Vagina (tissue), 2 donors: Measurements from ENCODE around the gene SERINC3.

ENCODE experiments used
- CTCF ChIP-seq, 3 experiments: fragments of 450-650 bp in 2 of 3; fragments of 200-600 bp in 1 of 3; sonication (generic) in 1 of 3; IDR thresholded peaks; one replicate each; pipeline ENCODE4 v1.5.1; 2017 to 2019; ENCODE audit warnings: antibody characterized with exemption in 3 of 3, mild to moderate bottlenecking in 2 of 3, moderate library complexity in 2 of 3
- POLR2A ChIP-seq, 2 donors: fragments of 450-650 bp; IDR thresholded peaks; one replicate each; pipeline ENCODE4 v1.6.1; 2017; ENCODE audit warnings: antibody characterized with exemption in 2 of 2, mild to moderate bottlenecking in 2 of 2, moderate library complexity in 2 of 2
- POLR2AphosphoS5 ChIP-seq, 2 donors: sonication (generic); formaldehyde crosslinking; IDR thresholded peaks; one replicate each; pipeline ENCODE4 v1.9.0; 2017; ENCODE audit warnings: antibody characterized with exemption in 2 of 2, mild to moderate bottlenecking in 2 of 2, low read depth in 1 of 2; ENCODE audit not compliant: insufficient read depth in 1 of 2

- no peak for TF ChIP-seq CTCF (IDR thresholded peaks at IDR 0.05)
- TF ChIP-seq POLR2AphosphoS5 (IDR thresholded peaks at IDR 0.05; ENCODE audit: insufficient read depth in 1 of 2, low read depth in 1 of 2): no peak
- no peak for TF ChIP-seq POLR2A (IDR thresholded peaks at IDR 0.05)
Observed at GRCh38 chr20:44566018-44566417, 44.1 kb upstream of the SERINC3 start.
